Gastrocnemius medialis (tissue), 4 donors: ENCODE measurements around the gene CYP26A1.

ENCODE experiments used
- POLR2A ChIP-seq, 2 donors: fragments of 450-650 bp; IDR thresholded peaks; one replicate each; pipeline ENCODE4 v1.6.1; 2017; ENCODE audit warnings: antibody characterized with exemption in 2 of 2, mild to moderate bottlenecking in 2 of 2, moderate library complexity in 2 of 2
- TF ChIP-seq, protein P1 (sequence below), 5 experiments: fragments of 450-650 bp in 3 of 5; fragments of 200-600 bp in 2 of 5; sonication (generic) in 2 of 5; IDR thresholded peaks in 4 of 5; conservative IDR thresholded peaks in 1 of 5; 1 replicate in 4 of 5; 2 replicates in 1 of 5; pipeline ENCODE4 v1.5.1; 2016 to 2019; ENCODE audit warnings: antibody characterized with exemption in 5 of 5, mild to moderate bottlenecking in 3 of 5, moderate library complexity in 3 of 5

- TF ChIP-seq, protein P1, sequence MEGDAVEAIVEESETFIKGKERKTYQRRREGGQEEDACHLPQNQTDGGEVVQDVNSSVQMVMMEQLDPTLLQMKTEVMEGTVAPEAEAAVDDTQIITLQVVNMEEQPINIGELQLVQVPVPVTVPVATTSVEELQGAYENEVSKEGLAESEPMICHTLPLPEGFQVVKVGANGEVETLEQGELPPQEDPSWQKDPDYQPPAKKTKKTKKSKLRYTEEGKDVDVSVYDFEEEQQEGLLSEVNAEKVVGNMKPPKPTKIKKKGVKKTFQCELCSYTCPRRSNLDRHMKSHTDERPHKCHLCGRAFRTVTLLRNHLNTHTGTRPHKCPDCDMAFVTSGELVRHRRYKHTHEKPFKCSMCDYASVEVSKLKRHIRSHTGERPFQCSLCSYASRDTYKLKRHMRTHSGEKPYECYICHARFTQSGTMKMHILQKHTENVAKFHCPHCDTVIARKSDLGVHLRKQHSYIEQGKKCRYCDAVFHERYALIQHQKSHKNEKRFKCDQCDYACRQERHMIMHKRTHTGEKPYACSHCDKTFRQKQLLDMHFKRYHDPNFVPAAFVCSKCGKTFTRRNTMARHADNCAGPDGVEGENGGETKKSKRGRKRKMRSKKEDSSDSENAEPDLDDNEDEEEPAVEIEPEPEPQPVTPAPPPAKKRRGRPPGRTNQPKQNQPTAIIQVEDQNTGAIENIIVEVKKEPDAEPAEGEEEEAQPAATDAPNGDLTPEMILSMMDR (IDR thresholded peaks at IDR 0.05 in 4 of 5, conservative IDR thresholded peaks at IDR 0.05 in 1 of 5): no peak
- no peak for TF ChIP-seq POLR2A (IDR thresholded peaks at IDR 0.05)
These were observed 26.0 kb downstream of the CYP26A1 start for GRCh38 chr10:93099670-93100069.
